HCT116 (cell line): ENCODE results near the gene ABTB2.

ENCODE experiments used
- TF ChIP-seq, protein P1 (sequence below): IDR thresholded peaks from 2 replicates; pipeline ENCODE4 v1.6.1; 2012
- TF ChIP-seq, protein P2 (sequence below), 3 experiments: fragments of 200-600 bp in 1 of 3; sonication (generic) in 1 of 3; IDR thresholded peaks in 2 of 3; conservative IDR thresholded peaks in 1 of 3; 2 replicates each; pipeline ENCODE4 v1.5.1; 2012 to 2017; ENCODE audit warnings: low read depth in 2 of 3, low read length in 2 of 3, antibody characterized with exemption in 1 of 3, borderline replicate concordance in 1 of 3, control low read depth in 1 of 3, mild to moderate bottlenecking in 1 of 3, mixed read lengths in 1 of 3, mixed run types in 1 of 3, moderate library complexity in 1 of 3; ENCODE audit not compliant: insufficient read depth in 1 of 3

DNA sequence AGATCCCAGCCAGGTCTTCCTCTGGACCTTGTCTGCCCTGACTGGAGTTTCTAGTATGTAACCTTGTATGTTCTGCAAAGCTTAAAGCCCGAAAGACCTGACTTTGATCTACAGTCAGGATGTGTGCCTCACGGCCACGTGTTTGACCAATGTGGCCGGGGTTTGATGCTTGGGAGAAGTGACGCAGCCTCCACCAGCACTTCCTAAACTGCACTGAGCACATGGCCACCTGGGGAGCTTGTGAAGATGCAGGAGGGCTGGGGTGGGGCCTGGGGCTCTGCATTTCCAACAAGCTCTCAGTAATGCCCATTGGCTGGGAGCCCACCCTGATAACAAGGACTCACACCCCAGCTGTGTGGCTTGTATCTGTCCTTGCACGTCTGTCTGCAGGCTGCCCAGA is 199.1 kb downstream of the ABTB2 start:
- TF ChIP-seq, protein P1, sequence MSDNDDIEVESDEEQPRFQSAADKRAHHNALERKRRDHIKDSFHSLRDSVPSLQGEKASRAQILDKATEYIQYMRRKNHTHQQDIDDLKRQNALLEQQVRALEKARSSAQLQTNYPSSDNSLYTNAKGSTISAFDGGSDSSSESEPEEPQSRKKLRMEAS: no peak
- TF ChIP-seq, protein P2, sequence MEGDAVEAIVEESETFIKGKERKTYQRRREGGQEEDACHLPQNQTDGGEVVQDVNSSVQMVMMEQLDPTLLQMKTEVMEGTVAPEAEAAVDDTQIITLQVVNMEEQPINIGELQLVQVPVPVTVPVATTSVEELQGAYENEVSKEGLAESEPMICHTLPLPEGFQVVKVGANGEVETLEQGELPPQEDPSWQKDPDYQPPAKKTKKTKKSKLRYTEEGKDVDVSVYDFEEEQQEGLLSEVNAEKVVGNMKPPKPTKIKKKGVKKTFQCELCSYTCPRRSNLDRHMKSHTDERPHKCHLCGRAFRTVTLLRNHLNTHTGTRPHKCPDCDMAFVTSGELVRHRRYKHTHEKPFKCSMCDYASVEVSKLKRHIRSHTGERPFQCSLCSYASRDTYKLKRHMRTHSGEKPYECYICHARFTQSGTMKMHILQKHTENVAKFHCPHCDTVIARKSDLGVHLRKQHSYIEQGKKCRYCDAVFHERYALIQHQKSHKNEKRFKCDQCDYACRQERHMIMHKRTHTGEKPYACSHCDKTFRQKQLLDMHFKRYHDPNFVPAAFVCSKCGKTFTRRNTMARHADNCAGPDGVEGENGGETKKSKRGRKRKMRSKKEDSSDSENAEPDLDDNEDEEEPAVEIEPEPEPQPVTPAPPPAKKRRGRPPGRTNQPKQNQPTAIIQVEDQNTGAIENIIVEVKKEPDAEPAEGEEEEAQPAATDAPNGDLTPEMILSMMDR (IDR thresholded peaks at IDR 0.05 in 2 of 3, conservative IDR thresholded peaks at IDR 0.05 in 1 of 3; ENCODE audit: borderline replicate concordance in 1 of 3, insufficient read depth in 1 of 3, low read depth in 2 of 3, low read length in 2 of 3): no peak
